GM18511 (cell line): ENCODE data around the gene IKBIP.
"Not testable (repeated sequence)": the region's sequence is repeated elsewhere in the genome, so short reads cannot be mapped to it uniquely, and the experiment has no call there.

Source experiments
- ATAC-seq: cut with Tn5 transposase; IDR thresholded peaks from one replicate; pipeline ENCODE4 v1.9.1; 2021; ENCODE audit warnings: mild to moderate bottlenecking, moderate library complexity; ENCODE audit not compliant: unreplicated experiment

Gene IKBIP

DNA sequence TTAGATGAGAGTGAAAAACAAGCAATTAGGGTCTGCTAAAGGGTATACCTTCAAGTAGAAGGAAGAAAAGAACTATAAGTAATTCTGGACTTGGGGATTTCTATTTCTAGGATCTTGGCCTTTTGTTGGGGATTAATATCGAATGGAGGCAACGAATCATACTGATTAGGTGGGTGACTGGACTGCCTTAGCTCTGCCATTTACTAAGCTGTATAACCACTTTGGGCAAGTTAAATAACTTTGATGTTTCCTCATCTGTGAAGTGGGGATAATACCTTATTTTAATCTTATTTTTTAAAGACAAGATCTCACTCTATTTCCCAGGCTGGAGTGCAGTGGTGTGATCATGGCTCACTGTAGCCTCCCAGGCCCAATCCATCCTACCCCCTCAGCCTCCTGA is 6.6 kb downstream of the IKBIP start:
- ATAC-seq, result no peak

DNA sequence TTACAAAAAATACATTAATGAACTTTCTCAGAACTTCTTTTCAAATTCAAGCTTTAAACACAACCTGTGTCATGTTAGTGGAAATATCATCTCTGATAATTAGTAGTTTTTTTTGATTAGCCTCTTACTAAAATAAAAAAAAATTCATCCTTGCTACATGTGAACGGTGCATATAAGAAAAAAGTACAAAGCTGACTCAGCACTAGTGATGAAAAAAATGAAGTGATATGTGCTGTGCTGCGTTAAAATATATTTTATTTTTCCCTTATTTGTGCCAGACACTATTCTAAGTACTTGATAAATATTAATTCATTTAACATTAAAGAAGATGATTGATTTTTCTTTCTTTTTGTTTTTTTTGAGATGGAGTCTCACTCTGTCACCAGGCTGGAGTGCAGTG is 7.5 kb downstream of the IKBIP start:
- ATAC-seq, result no peak

DNA sequence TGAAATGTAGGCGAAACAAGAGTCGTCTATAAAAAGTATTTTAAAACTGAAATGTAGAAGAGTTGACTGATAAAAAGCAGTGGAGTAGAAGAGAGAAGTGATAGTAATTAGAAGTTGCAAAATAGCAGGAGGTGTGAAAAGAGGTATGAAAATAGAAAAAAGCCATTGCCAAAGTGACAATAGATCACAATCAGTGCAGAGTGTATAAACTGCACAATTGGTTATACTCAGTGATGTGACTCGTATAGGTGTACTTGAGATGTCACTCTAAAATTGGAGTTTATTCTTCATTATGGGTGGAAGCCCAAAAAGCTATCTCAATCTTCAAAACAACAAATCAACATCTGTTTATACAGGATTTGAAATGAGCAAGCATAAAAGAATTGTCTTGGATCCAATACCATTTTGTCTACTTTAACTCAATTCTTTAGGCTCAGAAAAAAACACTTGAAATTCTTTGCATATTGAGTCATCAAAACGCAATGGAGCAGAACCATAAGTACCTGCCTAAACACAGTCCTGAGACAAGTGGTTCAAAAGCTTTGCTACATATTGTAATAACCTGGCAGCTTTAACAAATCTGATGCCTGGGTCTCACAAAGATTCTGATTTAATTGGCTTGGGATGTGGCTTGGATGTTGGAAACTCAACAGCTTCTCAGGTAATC is 8.8 kb downstream of the IKBIP start:
- peak; percentile 97 for ATAC-seq

DNA sequence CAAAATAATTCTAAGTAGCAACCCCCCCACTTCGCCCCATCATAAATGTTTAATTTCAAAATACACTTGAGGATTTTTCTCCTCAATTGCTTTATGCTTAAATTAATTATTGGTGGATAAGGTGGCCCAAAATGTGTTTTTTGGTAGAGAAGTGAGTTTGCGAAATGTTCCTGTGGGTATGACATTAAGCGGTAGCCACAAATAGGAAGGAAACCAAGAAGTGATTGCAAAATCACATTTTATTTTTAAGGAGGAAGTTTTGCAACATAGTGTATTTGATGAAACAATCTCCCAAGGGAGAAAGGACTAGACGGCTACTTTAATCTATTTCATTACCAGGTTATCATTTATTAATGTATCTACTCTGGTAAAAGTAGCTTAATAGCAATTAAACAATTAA is 25.6 kb downstream of the IKBIP start:
- ATAC-seq, result no peak

DNA sequence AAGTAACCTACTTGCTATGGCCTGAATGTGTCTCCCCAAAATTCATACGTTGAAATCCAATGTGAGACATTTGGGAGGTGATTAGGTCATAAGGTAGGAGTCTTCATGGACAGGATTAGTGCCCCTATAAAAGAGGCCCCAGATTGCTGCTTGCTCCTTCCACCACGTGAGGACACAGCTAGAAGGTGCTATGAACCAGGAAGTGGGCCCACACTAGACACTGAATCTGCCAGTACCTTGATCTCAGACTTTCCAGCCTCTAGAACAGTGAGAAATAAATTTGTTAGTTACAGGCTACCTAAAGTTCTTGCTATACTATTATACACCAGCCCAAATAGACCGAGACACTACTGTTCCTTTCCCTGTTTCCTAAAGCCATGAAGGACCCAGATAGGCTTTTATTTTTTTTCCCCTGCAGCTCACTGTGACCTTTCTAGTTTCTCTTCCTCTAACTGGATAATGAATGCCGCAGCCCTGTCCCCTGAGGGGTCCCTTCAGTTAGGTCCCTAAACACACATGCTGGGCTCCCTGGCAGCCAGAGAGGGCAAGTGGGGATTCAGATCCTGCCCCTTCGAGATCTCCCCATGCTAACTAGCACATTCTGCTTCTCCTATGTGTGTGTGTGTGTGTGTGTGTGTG is 31.8 kb downstream of the IKBIP start:
- peak; percentile 95 for ATAC-seq

DNA sequence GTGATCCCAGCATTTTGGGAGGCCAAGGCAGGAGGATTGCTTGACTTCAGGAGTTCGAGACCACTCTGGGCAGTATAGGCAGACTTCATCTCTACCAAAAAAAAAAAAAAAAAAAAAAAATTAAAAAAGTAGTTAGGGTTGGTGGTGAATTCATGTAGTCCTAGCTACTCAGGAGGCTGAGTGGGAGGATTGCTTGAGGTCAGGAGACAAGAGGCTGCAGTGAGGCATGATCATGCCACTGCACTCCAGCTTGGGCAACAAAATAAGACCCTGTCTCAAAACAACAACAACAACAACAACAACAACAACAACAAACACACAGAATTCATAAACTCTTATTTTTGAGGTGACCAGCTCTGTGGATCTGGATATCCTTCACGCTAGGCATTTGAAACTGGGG is 34.0 kb downstream of the IKBIP start:
- no peak for ATAC-seq

DNA sequence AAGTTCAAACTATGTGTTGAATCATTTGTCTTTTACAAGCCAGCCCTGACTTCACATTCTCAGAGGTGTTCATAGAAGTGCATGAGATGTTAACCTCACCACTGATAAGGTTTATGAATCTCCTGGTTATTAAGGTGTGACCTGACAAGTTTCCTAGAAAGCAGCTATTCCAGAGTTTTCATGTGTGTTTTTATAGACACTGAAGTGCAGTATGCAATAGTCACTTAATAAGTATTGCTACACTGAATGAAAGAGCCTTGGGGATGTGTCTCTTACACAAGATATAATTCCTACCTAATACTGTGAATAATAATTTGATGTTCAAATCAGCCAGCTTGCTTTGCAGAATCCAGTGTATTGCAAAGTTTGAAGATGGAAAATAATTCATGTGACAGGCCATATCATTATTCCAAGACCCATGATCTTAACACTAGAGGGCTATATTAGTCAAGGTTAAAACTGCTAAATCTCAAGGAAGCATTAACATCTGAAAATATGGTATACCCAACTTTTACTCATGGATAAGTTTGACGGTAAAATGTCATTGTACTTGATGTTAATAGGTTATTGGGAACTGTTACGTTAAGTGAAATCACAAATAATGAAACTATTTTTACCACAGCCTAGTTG is 38.1 kb downstream of the IKBIP start:
- ATAC-seq, result no peak

DNA sequence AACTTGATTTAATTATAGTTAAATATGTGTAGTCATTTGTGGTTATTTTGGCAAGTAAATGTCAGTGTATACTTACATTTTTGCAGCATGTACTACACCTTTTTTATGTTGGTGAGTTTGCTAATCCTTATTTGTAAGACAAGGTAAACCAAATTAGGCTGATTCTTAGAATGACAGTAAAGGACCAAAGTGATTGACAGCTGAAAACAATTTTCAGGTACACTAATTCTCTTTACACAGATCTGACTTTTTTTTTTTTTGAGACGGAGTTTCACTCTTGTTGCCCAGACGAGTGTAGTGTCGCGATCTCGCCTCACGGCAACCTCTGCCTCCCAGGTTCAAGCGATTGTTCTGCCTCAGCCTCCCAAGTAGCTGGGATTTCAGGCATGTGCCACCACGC is 42.7 kb downstream of the IKBIP start:
- no peak for ATAC-seq

DNA sequence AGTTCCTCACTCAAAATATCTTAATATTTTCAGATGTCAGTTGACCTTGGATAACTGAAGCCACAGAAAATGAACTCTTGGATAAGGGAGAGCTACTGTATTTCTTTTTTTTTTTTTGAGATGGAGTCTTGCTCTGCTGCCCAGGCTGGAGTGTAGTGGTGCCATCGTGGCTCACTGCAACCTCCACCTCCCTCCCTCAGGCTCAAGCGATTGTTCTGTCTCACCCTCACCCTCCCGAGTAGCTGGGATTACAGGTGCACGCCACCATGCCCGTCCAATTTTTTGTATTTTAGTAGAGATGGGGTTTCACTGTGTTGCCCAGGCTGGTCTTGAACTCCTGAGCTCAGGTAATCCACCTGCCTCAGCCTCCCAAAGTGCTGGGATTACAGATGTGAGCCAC is 47.3 kb downstream of the IKBIP start:
- ATAC-seq, result not testable (repeated sequence)

DNA sequence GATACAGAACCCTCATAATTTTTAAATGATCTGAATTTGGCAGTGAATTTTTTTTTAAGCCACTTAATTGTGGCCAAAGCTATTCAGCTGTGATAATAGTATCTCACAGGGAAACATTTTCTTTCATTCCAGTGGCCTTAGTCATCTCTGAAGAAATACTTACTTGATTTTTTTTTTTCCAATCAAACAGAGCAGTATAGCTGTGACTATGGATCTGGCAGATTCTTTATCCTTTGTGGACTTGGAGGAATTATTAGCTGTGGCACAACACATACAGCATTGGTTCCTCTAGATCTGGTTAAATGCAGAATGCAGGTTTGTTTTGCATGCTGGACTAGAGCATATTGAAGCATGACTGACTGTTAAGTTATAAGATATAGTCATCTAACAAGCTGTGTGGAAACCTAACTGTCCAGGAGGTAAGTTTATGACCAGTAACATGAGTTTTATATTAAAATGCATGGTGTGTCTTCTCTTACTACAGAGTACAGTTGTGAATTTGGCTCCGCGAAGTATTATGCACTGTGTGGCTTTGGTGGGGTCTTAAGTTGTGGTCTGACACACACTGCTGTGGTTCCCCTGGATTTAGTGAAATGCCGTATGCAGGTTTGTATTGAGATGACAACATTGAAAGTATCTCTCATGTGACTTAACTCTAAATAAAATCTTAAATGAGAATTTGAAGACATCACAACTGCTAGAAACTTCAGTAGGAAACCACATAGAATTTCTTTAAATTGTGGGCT is 49.2 kb downstream of the IKBIP start:
- no peak for ATAC-seq

DNA sequence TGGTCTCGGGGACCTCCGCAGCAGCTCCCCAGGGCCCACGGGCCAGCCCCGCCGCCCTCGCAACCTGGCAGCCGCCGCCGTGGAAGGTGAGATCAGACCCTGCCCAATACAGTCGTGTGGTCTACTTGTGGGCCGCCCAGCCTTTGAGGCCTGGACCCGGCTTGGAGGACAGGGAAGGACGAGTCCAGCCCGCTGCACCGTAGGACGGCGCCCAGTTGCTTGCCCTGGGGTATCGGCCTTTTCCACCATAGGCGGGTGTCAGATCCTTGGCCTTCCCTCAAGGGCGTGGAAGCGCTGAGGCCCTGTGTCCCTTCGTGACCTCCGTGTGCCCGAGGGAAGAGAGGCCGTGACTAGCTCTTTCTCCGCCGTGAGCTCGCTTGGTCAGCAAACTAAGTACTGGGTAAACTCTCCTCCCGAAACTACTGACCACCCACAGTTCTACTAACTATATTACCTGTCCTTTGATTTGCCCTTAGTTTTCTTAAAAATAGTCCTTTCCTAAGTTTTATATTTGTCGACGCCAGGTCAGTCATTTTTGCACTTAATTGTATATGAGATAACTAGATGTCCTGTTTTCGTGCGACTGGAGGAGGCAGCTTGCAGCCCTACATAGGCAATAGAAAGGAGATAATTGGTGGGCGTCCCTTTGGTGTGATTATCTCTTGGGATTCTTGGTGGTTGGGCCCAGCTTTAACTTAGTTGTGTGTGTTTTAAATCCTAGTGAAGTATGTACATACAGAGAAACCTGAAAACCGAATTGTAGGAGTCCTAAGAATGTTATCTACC is 50.3 kb downstream of the IKBIP start:
- peak; percentile 7 for ATAC-seq

DNA sequence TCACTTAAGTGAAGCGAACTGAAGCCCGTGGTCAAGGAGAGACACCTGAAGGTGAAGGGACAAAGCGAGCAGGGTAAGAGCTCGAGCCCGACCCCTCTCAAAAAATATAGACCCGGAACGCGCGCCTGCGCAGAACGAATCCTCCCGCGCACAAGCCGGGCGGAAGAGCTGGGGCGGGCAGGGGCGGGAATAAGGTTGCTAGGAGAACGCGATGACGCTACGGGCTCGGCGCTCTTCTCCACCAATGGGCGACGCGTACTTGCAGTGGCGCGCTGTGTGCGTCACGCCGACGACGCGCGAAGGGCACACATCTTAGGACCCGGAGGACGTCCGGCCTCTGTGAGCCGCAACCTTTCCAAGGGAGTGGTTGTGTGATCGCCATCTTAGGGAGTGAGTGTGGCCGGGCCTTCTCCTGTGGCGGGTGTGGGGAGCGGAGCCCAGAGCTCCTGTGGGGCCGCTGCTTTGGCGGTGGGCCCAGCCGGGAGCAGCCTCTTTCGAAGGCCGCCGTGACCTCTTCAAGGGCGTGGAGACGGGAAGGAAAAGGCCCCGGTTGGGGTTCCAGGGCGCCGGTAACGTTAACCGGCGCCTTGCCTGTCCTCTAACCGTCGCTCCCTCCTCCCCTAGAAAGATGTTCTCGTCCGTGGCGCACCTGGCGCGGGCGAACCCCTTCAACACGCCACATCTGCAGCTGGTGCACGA is 51.1 kb downstream of the IKBIP start, which contains the start of gene SLC25A3:
Gene SLC25A3, plus strand, starts transcription at position 336 of the 699 bp plus-strand sequence. Its CDS starts 293 bp downstream, at position 629.
- ATAC-seq, result peak; percentile 99

DNA sequence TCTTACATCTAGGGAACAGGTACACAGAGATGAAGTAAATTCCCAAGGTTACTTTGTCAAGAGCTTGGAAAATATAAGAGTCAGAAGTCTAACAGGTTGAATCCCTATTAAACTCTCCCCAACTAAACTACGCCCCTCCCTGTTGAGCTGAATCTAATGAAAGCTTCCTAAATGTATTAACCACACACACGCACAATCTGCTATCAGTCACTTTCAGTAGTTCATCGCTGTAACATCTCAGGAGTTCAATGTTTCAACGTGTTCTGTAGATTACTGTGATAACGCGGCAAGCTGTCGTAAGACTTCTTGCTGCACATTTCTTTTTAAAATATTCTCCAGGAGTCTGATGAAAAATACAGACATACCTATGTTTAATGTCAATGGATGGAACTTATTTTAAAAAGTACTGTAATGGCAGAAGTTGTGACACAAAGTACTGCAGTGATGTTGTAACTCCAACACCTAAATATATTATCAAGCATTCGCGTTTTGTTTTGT is 51.7 kb downstream of the IKBIP start:
- no peak for ATAC-seq

DNA sequence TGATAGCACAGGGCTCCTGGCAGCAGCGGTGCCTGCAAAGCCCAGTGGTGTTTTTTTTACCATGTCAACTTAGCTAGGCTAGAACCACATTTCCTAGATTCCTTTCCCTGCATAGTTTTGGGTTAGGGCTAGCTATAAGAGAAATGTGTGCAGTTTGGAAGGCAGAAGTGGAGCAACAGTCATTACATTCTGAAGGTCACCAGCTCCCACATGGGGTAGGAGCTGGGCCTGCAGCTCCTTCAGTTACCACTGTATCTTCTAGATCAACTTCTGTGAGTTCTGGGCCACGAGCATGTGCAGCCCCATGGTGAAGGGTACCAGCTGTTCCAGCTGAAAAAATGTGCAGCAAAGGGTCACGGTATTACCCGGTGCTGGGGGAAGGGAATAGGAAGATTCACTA is 53.4 kb downstream of the IKBIP start:
- ATAC-seq, result no peak

DNA sequence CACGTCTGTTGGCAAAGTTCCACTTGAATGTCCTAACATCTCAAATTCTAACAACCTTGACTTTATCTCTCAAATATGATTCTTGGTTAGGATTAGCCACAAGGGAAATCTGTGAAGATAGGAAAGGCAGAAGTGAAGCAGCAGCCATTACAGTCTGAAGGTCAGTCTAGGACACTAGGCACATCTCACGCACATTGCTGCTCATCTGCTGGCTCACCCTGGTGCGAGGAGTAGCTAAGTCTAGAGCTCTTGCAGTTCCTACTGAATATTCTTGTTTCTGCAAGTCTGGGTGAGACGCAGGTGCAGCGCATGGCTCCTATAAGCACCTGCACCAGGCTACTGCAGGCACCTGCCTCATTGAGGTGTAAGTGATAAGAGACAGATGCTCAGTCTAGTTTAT is 57.5 kb downstream of the IKBIP start:
- ATAC-seq, result no peak

DNA sequence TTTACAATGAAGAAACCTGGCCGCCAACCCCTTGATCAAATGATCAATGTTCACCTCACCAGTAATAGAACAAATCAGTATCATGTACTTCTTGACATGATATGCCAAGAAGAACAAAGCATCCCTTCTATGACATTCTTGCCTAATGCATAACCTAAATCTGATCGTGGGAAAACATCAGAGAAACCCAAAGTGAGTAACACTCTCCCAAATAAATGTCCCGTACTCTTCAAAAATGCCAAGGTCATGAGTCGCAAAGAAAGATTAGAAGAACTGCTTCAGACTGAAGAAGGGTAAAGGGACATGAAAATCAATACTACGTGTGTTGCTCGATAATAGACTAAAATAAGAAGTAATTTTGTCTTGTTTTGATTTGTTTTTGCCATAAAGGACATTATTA is 62.5 kb downstream of the IKBIP start:
- ATAC-seq, result no peak

DNA sequence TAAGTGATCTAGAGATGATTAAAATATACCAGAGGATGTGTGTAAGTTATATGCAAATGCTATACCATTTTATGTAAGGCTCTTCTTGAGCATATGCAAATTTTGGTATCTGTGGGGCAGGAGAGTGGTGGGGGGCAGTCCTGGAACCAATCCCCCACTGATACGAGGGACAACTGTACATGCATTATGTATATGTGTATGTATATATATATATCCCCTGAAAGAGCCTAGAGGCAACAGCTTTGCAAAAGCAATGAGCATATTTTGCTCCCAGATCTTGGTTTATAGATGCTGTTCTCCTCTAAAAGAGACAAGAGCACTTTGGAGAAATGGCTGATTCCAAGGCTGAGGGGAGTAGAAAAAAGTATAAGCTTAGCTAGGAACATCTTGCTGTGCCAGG is 63.5 kb downstream of the IKBIP start:
- ATAC-seq, result no peak

DNA sequence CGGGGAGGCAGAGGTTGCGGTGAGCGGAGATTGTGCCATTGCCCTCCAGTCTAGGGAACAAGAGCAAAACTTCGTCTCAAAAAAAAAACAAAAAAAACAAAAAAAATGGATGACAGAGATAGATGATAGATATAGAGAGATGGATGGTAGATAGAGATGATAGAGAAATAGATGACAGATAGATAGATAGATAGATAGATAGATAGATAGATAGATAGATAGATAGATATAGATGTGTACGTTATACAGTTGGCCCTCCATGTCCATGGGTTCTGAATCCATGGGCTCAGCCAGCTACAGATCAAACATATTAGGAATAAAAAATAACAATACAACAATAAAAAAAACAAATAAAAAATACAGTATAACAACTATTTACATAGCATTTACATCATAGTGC is 63.9 kb downstream of the IKBIP start:
- ATAC-seq, result no peak

DNA sequence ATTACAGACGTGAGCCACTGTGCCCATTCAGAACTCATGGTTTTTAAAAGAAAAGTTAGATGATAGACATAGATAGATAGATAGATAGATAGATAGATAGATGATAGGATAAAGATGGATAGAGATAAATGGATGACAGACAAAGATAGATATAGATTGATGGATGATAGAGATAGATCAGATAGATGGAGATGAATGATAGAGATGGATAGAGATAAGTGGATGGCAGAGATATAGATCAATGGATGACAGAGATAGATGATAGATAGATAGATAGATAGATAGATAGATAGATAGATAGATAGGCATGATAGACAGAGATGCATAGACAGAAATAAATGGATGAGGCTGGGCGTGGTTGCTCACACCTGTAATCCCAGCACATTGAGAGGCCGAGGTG is 64.8 kb downstream of the IKBIP start:
- no peak for ATAC-seq

DNA sequence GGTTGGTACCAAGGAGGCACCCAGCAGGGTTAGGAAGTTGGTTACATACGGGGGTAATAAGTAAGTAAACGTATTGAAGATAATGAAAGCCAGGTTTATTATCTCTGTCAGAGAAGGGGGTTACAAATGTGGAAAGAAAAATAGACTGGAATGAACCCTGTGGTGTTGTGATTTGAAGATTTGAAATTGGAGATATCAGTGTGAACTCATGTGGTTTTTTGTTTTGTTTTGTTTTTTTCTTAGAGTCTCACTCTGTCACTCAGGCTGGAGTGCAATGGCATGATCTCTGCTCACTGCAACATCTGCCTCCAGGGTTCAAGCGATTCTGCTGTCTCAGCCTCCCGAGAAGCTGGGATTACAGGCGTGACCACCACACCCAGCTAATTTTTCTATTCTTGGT is 65.2 kb downstream of the IKBIP start:
- ATAC-seq, result no peak
